HepG2 (cell line): ENCODE measurements around the gene VNN1. TPM values are rescaled to one million over a fixed set of nuclear protein-coding genes. Genes with fewer than 3 reads are reported as not detected.

ENCODE experiments used
- CREBL2 ChIP-seq: sonication (generic); formaldehyde crosslinking; IDR thresholded peaks from 2 replicates; pipeline ENCODE4 v1.8.1; 2023; ENCODE audit warnings: missing genetic modification reagents, mild to moderate bottlenecking, borderline replicate concordance
- HDAC1 ChIP-seq: sonication (generic); formaldehyde crosslinking; IDR thresholded peaks from 2 replicates; pipeline ENCODE4 v1.5.1; 2020; ENCODE audit warnings: mild to moderate bottlenecking, missing genetic modification reagents
- HMGXB4 ChIP-seq, 2 experiments: sonication (generic) in 1 of 2; formaldehyde crosslinking in 1 of 2; IDR thresholded peaks; 2 replicates each; pipeline versions ENCODE4 v1.4.0 to v1.6.1; 2018 to 2020; ENCODE audit warnings: missing genetic modification reagents in 2 of 2, borderline replicate concordance in 1 of 2, low read depth in 1 of 2, mild to moderate bottlenecking in 1 of 2, missing biosample characterization in 1 of 2
- IKZF1 ChIP-seq: fragments of 450-650 bp; IDR thresholded peaks from 2 replicates; pipeline ENCODE4 v1.7.1; 2016
- KLF12 ChIP-seq: sonication (generic); formaldehyde crosslinking; IDR thresholded peaks from 2 replicates; pipeline ENCODE4 v1.4.0; 2020; ENCODE audit warnings: missing genetic modification reagents, borderline replicate concordance
- NRL ChIP-seq: sonication (generic); formaldehyde crosslinking; IDR thresholded peaks from 2 replicates; pipeline ENCODE4 v1.5.0; 2020; ENCODE audit warnings: missing genetic modification reagents, mild to moderate bottlenecking, moderate library complexity, borderline replicate concordance
- PHF8 ChIP-seq: sonication (generic); formaldehyde crosslinking; IDR thresholded peaks from 2 replicates; pipeline ENCODE4 v1.5.0; 2020; ENCODE audit warnings: missing genetic modification reagents
- ZBTB25 ChIP-seq: IDR thresholded peaks from 2 replicates; pipeline ENCODE4 v1.6.1; 2018; ENCODE audit warnings: missing genetic modification reagents
- ZFP36L2 ChIP-seq: sonication (generic); formaldehyde crosslinking; IDR thresholded peaks from 2 replicates; pipeline ENCODE4 v1.4.0; 2020; ENCODE audit warnings: missing genetic modification reagents
- ZHX1 ChIP-seq: sonication (generic); formaldehyde crosslinking; IDR thresholded peaks from 2 replicates; pipeline ENCODE4 v1.8.1; 2022; ENCODE audit warnings: low read depth, mild to moderate bottlenecking, missing genetic modification reagents
- ZNF142 ChIP-seq: sonication (generic); formaldehyde crosslinking; IDR thresholded peaks from 2 replicates; pipeline ENCODE4 v1.4.0; 2020; ENCODE audit warnings: missing genetic modification reagents
- ZNF282 ChIP-seq: fragments of 450-650 bp; IDR thresholded peaks from 2 replicates; pipeline ENCODE4 v1.6.1; 2018; ENCODE audit not compliant: partially characterized antibody
- ZNF317 ChIP-seq: sonication (generic); formaldehyde crosslinking; IDR thresholded peaks from 2 replicates; pipeline ENCODE4 v1.5.0; 2020; ENCODE audit warnings: mild to moderate bottlenecking, missing genetic modification reagents
- ZNF781 ChIP-seq: sonication (generic); formaldehyde crosslinking; IDR thresholded peaks from 2 replicates; pipeline ENCODE4 v1.5.1; 2020; ENCODE audit warnings: borderline replicate concordance, mild to moderate bottlenecking, missing genetic modification reagents; ENCODE audit errors: not compliant biosample characterization
- ZNF83 ChIP-seq: sonication (generic); formaldehyde crosslinking; IDR thresholded peaks from 2 replicates; pipeline ENCODE4 v1.4.0; 2020; ENCODE audit warnings: missing genetic modification reagents, mild to moderate bottlenecking, borderline replicate concordance
- ZSCAN30 ChIP-seq: sonication (generic); formaldehyde crosslinking; IDR thresholded peaks from 2 replicates; pipeline ENCODE4 v1.5.0; 2020; ENCODE audit warnings: mild to moderate bottlenecking, missing genetic modification reagents
- polyA plus RNA-seq, 8 experiments: library from polyadenylated mRNA; depleted of rRNA in 3 of 8; stranded (reverse) in 7 of 8; unstranded in 1 of 8; fragments of >200 nt; fragmentation: Illumina TruSeq in 4 of 8; extraction: Trizol in 4 of 8; gene quantifications; 2 replicates each; pipeline versions ENCODE4 v1.2.1 to v1.2.3, GENCODE V29; 2011 to 2016; ENCODE audit warnings: low read depth in 4 of 8, missing spikeins in 1 of 8, mixed read lengths in 1 of 8; ENCODE audit not compliant: insufficient read depth in 1 of 8
- total RNA-seq, 5 experiments: library from RNA; depleted of rRNA; stranded (reverse); fragments of >200 nt; fragmentation: Illumina TruSeq; extraction: Trizol; gene quantifications; 2 replicates each; pipeline ENCODE4 v1.2.3, GENCODE V29; 2016; ENCODE audit warnings: low read depth in 1 of 5

VNN1 gene
- total and polyA plus RNA-seq, 2 of the 13 experiments (the other 11 are each of a cell fraction or from before 2014, with no cell fraction given), result 0.62 to 4.0 TPM

- TF ChIP-seq ZNF142 (CRISPR knock-in tag), result no peak
- TF ChIP-seq HDAC1 (CRISPR knock-in tag), result peak; percentile 84
- peak; percentile 86; the same call in 1 of the 2 replicates for TF ChIP-seq ZNF317
- TF ChIP-seq ZNF282, result no peak
- TF ChIP-seq ZNF83, result no peak
- no peak for TF ChIP-seq CREBL2
- TF ChIP-seq IKZF1, result no peak
- no peak for TF ChIP-seq ZFP36L2
- no peak for TF ChIP-seq ZSCAN30
- no peak for TF ChIP-seq NRL (CRISPR knock-in tag)
- no peak for TF ChIP-seq ZNF781
- TF ChIP-seq ZBTB25 (CRISPR knock-in tag), result peak; percentile 90
- TF ChIP-seq KLF12 (CRISPR knock-in tag), result no peak
- no peak for TF ChIP-seq ZHX1
- TF ChIP-seq PHF8, result no peak
- TF ChIP-seq HMGXB4 (CRISPR knock-in tag; IDR thresholded peaks at IDR 0.05; ENCODE audit: borderline replicate concordance in 1 of 2, low read depth in 1 of 2), result peak; percentile 53 to 59; a peak in 2 of 4 replicates
These were observed 20.9 kb upstream of the VNN1 start (continued) for GRCh38 chr6:132734694-132735236.
